NCI-H146 treated with DMSO at 0.1 percent for 48 hours (cell line): ENCODE data around the gene MUC5AC.
"Not testable (repeated sequence)": the region's sequence is repeated elsewhere in the genome, so short reads cannot be mapped to it uniquely, and the experiment has no call there.

ENCODE experiments used
- DNase-seq: peaks from one replicate; lab custom pipeline; 2025; ENCODE audit not compliant: unreplicated experiment; lab: John Stamatoyannopoulos, UW

MUC5AC gene

DNA sequence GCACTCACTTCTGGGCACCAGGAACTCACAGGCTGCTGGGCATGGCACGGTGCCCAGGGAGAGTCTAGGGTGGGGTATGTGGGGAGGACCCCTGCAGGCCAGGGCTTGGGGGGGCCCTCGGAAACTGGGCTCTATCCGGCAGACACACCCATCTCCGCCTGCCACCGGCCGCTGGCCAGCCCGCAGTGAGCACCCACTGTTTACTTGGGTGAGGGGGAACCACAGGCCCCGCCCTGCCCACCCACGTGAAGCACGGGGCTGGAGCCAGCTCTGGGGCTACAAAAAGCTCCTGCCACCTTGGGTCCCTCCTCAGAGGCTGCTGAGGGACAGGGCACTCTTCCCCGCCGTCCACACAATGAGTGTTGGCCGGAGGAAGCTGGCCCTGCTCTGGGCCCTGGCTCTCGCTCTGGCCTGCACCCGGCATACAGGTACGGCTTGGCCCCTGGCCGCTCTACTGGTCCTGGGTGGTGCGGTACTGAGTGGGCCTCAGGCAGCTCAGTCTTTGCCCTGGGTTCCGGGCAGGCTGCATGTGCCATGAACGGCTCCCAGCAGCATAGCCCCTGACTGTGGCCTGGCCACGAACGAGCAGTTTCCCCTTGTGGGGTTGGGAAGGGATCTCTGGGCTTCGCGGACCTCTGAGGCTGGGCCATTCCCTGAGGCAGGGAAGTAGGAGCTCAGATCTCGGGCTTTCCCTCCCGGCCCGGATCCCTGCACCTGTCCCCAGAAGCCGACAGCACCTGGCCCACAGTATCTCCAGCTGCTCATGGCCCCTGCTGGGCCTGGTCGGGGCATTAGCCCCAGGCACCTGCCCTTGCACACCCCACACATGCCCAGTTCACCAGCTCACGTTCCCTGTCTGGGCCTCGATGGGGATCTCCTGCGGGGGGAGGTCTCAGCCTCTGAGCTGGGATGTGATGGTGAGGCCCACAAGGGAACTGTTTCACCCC lies at the start of gene MUC5AC:
Gene MUC5AC (plus strand): TSS at position 309 of the 947 bp plus-strand sequence. CDS start 47 bp downstream, at position 356.
- DNase-seq: peak; percentile 10

DNA sequence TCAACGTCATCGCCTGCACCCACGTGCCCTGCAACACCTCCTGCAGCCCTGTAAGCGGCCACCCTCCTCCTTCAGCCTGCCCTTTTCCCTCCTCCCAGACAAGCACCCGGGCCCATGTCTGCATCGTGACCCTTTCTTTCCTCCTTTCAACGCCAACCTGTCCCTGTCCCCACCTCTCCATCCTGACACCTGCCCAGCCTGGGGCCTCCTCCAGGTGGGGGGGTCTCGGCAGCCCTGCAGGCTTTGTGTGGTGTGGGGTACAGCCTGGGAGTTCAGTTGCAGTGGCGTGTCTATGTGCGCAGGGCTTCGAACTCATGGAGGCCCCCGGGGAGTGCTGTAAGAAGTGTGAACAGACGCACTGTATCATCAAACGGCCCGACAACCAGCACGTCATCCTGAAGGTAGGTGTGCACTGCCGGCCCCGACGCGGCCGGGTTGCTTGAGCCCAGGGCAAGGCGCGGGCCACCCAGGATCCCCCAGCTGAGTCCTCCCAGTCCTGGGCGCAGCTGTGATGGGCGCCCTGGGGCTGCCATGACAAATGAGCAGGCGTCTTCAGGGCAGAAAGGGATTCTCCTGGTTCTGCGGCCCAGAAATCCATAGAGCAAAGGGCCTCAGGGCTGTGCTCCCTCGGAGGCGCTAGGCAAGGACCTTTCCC lies 49.4 kb upstream of the MUC5AC start:
- DNase-seq: no peak

DNA sequence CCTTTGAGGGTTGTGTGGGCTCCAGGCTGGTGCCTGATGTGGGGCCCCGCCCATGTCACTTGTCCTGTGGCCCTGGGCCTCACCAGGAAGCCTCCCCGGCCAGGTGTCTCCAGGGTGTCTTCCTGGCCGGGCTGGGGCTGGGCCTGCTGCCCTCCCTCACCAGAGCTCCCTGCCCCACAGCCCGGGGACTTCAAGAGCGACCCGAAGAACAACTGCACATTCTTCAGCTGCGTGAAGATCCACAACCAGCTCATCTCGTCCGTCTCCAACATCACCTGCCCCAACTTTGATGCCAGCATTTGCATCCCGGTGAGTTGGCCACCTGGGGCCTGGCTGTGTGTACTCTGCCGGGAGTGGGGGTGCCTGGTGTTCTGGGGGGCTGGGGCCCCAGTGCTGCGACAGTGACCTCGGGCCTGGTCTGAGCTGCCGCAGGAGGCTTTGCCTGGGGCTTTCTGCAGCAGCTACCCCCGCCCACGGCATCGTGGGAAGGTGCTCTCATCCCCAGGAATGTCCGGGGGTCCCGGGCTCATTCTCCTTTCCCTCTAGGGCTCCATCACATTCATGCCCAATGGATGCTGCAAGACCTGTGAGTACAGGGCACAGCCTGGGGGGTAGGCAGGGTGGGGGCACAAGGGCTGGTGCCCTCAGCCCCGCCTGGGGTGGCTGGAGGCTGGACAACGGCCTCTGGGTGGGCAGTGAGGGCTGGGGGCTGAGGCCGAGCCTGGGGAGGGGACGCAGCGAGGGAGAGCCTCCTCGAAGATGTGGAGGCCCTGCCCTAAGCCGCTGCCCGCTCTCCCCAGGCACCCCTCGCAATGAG lies 48.4 kb upstream of the MUC5AC start:
- DNase-seq: no peak

- no peak for DNase-seq
Observed at GRCh38 chr11:1109918-1110705, 47.6 kb upstream of the MUC5AC start.

- no peak for DNase-seq
Observed at GRCh38 chr11:1111545-1112212, 46.1 kb upstream of the MUC5AC start.

DNA sequence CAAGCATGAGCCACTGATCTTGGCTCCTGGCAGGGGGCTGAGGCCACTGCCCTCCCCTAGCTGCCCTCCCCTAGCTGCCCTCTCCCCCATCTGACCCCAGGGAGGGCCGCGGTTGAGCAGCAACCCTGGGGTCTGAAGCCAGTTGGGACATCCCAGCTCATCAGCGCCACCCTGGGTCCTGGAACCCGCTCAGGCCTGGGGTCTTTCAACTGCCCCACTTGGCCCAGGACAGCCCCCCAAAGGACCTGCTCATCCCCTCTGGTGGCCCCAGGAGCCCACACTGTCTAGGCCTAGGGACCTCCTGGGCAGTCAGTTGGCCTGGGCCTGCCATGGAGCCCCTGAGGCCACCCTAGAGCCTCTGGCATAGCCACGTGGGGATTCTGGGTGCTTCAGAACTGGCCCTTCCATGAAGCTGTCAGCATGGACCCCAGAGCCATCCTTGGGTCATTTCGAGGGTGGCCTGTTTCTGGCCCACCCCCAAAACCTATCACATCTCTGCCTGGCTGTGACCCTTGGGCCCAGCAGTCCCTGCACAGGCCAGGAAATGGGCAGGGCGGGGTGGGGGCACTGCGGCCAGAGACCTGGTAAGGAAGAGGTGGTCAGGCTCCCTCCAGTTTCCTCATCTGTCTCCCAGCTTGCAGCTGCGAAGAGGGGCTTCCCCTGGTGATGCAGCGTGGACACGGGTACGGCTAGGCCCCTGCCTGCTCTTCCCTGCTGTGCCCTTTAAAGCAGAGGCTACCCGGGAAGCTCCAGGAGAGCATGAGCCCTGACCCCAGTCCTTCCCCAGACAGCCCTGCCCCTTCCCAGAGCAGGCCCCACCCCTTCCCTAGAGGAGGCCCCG lies 45.2 kb upstream of the MUC5AC start:
- no peak for DNase-seq

GRCh38 chr11:1113405-1114201 lies 44.1 kb upstream of the MUC5AC start:
- no peak for DNase-seq

- not testable (repeated sequence) for DNase-seq
Observed at GRCh38 chr11:1115292-1115691, 42.5 kb upstream of the MUC5AC start.

DNA sequence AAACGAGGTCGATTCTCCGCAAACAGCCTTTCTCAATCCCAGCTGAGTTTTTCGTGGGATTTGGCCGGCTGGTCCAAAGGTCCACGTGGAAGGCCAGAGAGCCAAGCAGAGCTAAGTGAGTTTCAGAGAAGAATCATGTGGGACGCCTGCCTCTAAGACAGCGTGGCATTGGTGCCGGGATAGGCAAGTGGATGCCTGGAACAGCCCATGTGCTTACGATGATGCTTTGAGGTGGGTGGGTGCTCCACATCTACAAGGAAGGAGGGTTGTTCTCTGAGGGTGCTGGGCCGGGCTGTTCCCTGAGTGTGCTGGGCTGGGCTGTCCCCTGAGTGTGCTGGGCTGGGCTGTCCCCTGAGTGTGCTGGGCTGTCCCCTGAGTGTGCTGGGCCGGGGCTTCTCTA lies 41.6 kb upstream of the MUC5AC start:
- DNase-seq: no peak

DNA sequence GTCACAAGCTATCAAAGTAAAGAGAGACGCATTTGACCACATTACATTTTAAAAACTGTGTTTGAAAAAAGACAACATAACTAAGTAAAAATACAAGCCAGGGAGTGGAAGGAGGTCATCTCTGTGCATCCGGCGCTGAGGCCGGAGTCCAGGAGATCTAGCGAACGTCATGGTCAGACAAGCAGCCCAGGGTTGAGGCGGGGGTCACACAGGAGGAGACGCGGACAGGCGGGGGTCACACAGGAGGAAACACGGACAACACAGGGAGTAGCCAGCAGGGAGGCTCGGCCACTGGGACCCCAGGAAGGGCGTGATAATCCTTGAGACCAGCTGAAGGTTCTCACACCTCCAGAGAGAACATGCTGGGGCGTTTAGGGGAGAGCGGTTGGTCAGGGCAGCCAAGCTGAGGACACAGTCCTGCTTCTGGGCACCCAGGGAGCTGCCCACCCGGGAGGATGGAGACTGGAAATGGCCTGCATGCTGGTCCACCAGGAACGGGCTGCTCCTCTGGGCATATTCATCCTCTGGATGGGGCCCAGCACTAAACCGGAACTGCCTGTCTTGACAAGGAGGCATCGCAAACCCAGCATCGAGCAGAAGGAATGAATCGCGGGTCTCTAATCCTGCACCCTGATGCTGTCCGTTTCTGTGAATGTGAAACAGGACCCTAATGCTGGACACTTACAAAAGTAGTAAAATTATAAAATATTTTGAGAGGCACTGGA lies 40.9 kb upstream of the MUC5AC start:
- no peak for DNase-seq

- DNase-seq: no peak
Observed at GRCh38 chr11:1117992-1118391, 39.8 kb upstream of the MUC5AC start.

- DNase-seq: no peak
Observed at GRCh38 chr11:1118755-1119603, 38.8 kb upstream of the MUC5AC start.

DNA sequence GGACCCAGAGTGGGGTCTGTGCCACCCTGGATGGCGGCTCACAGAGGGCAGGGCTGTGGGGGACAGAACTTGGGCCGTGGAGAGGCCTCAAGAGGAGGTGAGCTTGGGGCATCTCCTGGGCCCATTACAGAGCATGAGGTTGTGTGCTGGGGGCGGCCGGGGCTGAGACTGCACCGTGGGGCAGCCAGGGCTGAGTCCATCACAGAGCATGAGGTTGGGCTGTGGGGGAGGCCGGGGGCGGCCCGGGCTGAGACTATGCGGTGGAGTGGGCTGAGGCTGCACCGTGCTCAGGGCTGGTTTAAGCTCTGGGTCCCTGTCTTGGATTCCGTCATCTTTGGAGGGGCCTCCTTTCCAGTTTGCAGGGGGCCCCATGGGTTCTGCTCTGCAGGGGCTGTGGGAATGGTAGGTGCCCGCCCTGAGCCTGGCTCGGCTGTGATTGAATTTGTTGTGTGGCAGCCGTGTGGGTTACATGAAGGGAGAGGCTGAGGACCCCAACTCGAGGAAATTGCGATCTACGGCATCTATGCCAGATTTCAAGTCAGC lies 38.1 kb upstream of the MUC5AC start:
- DNase-seq: no peak

- DNase-seq: no peak
Observed at GRCh38 chr11:1120532-1121330, 37.0 kb upstream of the MUC5AC start.

GRCh38 chr11:1121331-1121812 lies 36.4 kb upstream of the MUC5AC start:
- DNase-seq: no peak
